Panc1 (cell line): ENCODE results near the gene MVK. TPM values are rescaled to one million over a fixed set of nuclear protein-coding genes. Genes with fewer than 3 reads are reported as not detected.

ENCODE experiments used
- ATAC-seq: fragments of 200-7000 bp; cut with Tn5 transposase; 2 replicates; pipeline ENCODE4 v1.9.1; 2020; ENCODE audit warnings: mild to moderate bottlenecking, moderate library complexity
- BruUV-seq: library from RNA; stranded (reverse); fragments of 400-500 nt; replicated peaks from 2 replicates; lab custom pipeline; 2021; lab: Mats Ljungman, UMichigan
- CTCF ChIA-PET: fragments of 300-600 bp; sonication (Branson Sonifier 250); formaldehyde crosslinking; loops from one replicate; lab custom pipeline; 2022; ENCODE audit warnings: antibody characterized with exemption; lab: Charles Lee
- POLR2A ChIA-PET: fragments of 300-600 bp; sonication (Branson Sonifier 250); formaldehyde crosslinking; loops from one replicate; lab custom pipeline; 2022; ENCODE audit warnings: antibody characterized with exemption; lab: Charles Lee
- DNase-seq: peaks from one replicate; pipeline ENCODE4 v3.0.0-alpha.2; 2010; ENCODE audit warnings: low read depth, low spot score
- H3K27ac ChIP-seq: 2 replicates; pipeline ENCODE4 v1.5.1; 2011; ENCODE audit warnings: mild to moderate bottlenecking, low read length, inconsistent platforms
- H3K27me3 ChIP-seq: fragments of 200-500 bp; sonication (Bioruptor generic); 2 replicates; pipeline ENCODE4 v1.6.0; 2014; ENCODE audit warnings: low read length, inconsistent platforms; ENCODE audit not compliant: control insufficient read depth, insufficient read depth
- H3K36me3 ChIP-seq: fragments of 200-500 bp; sonication (Bioruptor generic); 2 replicates; pipeline ENCODE4 v1.5.1; 2014; ENCODE audit warnings: inconsistent platforms, mild to moderate bottlenecking, low read length, moderate library complexity; ENCODE audit not compliant: control insufficient read depth, insufficient read depth
- H3K4me1 ChIP-seq: 2 replicates; pipeline ENCODE4 v1.5.1; 2011; ENCODE audit warnings: inconsistent platforms, mild to moderate bottlenecking, low read length, moderate library complexity; ENCODE audit not compliant: control insufficient read depth, insufficient read depth
- H3K4me3 ChIP-seq, 2 experiments: 2 replicates each; pipeline ENCODE4 v1.5.1; 2011 to 2012; ENCODE audit warnings: low read depth in 2 of 2, low read length in 2 of 2, mild to moderate bottlenecking in 2 of 2, inconsistent platforms in 1 of 2, moderate library complexity in 1 of 2
- H3K9me3 ChIP-seq: fragments of 200-500 bp; sonication (Bioruptor generic); 2 replicates; pipeline ENCODE4 v1.5.1; 2014; ENCODE audit warnings: low read depth, mild to moderate bottlenecking, inconsistent platforms, low read length, moderate library complexity; ENCODE audit not compliant: control insufficient read depth, insufficient read depth
- POLR2AphosphoS5 ChIP-seq: IDR thresholded peaks from 2 replicates; pipeline ENCODE4 v1.6.1; 2012; ENCODE audit warnings: mild to moderate bottlenecking, low read depth, low read length, moderate library complexity
- SIN3A ChIP-seq: IDR thresholded peaks from 2 replicates; pipeline ENCODE4 v1.6.1; 2012; ENCODE audit warnings: low read depth, mild to moderate bottlenecking, low read length, moderate library complexity, borderline replicate concordance; ENCODE audit not compliant: insufficient read depth
- TCF7L2 ChIP-seq: IDR thresholded peaks from 2 replicates; pipeline ENCODE4 v1.6.1; 2011; ENCODE audit warnings: mild to moderate bottlenecking, low read depth, low read length, inconsistent platforms
- in situ Hi-C: cut with HindIII; loops from 2 replicates; pipeline ENCODE4 v1.10.0; 2016; ENCODE audit warnings: low sequenced_read_pairs, low pct_unique_long_range_greater_than_20kb
- intact Hi-C: fragments of 100-400 bp; cut with micrococcal nuclease; formaldehyde crosslinking; loops from one replicate; pipeline ENCODE4 v1.10.0; 2022; ENCODE audit not compliant: unreplicated experiment
- total RNA-seq: library from RNA; stranded (reverse); gene quantifications from one replicate; pipeline ENCODE4 v1.2.1, GENCODE V29; 2021; ENCODE audit not compliant: unreplicated experiment
- TF ChIP-seq, protein P1 (sequence below): fragments of 450-650 bp; IDR thresholded peaks from 2 replicates; pipeline ENCODE4 v1.5.1; 2017; ENCODE audit warnings: mild to moderate bottlenecking
- TF ChIP-seq, protein P2 (sequence below), 2 experiments: IDR thresholded peaks; 2 replicates each; pipeline ENCODE4 v1.6.1; 2011 to 2012; ENCODE audit warnings: low read depth in 2 of 2, control low read depth in 1 of 2, low read length in 1 of 2, mild to moderate bottlenecking in 1 of 2, moderate library complexity in 1 of 2; ENCODE audit not compliant: insufficient read depth in 1 of 2

The MVK gene
- total RNA-seq, 1 experiment from 2014 or later = 41.6 TPM

DNA sequence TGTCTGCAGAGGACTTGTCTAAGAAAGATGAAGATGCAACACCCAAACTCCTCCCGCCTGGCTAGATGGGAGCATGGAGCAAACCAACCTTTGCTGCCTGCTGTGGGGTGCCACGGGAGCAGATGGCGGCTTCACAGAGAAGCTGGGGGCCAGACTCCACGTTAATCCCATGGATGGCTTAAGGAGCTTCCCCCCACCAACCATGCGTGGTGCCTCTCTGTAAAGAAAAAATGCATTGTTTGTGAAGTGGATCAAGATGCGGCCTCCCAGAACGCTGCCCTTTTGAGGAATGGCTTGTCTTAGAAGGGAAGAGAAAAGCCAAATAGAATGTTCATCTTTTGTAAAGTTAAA is 15.6 kb downstream of the MVK start:
- TF ChIP-seq TCF7L2 = no peak
- TF ChIP-seq, protein P1, sequence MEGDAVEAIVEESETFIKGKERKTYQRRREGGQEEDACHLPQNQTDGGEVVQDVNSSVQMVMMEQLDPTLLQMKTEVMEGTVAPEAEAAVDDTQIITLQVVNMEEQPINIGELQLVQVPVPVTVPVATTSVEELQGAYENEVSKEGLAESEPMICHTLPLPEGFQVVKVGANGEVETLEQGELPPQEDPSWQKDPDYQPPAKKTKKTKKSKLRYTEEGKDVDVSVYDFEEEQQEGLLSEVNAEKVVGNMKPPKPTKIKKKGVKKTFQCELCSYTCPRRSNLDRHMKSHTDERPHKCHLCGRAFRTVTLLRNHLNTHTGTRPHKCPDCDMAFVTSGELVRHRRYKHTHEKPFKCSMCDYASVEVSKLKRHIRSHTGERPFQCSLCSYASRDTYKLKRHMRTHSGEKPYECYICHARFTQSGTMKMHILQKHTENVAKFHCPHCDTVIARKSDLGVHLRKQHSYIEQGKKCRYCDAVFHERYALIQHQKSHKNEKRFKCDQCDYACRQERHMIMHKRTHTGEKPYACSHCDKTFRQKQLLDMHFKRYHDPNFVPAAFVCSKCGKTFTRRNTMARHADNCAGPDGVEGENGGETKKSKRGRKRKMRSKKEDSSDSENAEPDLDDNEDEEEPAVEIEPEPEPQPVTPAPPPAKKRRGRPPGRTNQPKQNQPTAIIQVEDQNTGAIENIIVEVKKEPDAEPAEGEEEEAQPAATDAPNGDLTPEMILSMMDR = no peak
- no peak for TF ChIP-seq POLR2AphosphoS5
- no peak for TF ChIP-seq SIN3A
- TF ChIP-seq, protein P2, sequence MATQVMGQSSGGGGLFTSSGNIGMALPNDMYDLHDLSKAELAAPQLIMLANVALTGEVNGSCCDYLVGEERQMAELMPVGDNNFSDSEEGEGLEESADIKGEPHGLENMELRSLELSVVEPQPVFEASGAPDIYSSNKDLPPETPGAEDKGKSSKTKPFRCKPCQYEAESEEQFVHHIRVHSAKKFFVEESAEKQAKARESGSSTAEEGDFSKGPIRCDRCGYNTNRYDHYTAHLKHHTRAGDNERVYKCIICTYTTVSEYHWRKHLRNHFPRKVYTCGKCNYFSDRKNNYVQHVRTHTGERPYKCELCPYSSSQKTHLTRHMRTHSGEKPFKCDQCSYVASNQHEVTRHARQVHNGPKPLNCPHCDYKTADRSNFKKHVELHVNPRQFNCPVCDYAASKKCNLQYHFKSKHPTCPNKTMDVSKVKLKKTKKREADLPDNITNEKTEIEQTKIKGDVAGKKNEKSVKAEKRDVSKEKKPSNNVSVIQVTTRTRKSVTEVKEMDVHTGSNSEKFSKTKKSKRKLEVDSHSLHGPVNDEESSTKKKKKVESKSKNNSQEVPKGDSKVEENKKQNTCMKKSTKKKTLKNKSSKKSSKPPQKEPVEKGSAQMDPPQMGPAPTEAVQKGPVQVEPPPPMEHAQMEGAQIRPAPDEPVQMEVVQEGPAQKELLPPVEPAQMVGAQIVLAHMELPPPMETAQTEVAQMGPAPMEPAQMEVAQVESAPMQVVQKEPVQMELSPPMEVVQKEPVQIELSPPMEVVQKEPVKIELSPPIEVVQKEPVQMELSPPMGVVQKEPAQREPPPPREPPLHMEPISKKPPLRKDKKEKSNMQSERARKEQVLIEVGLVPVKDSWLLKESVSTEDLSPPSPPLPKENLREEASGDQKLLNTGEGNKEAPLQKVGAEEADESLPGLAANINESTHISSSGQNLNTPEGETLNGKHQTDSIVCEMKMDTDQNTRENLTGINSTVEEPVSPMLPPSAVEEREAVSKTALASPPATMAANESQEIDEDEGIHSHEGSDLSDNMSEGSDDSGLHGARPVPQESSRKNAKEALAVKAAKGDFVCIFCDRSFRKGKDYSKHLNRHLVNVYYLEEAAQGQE (IDR thresholded peaks at IDR 0.05; ENCODE audit: insufficient read depth in 1 of 2, low read depth in 2 of 2, low read length in 1 of 2) = no peak
- Histone ChIP-seq H3K4me1 (no peaks in the 10 kb centered on the region), H3K4me3 (no peak overlapping the region), H3K27me3 (no peaks in the 10 kb centered on the region), H3K36me3 (no peaks in the 10 kb centered on the region), H3K27ac (no peak overlapping the region), H3K9me3 (no peaks in the 10 kb centered on the region)
- CTCF ChIA-PET = no interaction called here
- BruUV-seq = no TSS peak
- POLR2A ChIA-PET = no interaction called here
- DNase-seq = no peak
- no peak for ATAC-seq
- in situ Hi-C loops (no loop called here), intact Hi-C loops (no loop called here)

GRCh38 chr12:109589691-109590245 is 16.2 kb downstream of the MVK start:
- Histone ChIP-seq H3K27me3 (no peaks in the 10 kb centered on the region), H3K4me3 (no peak overlapping the region), H3K36me3 (no peaks in the 10 kb centered on the region), H3K4me1 (no peaks in the 10 kb centered on the region), H3K9me3 (no peaks in the 10 kb centered on the region), H3K27ac (no peak overlapping the region)
- no peak for ATAC-seq
- ChIA-PET POLR2A (no interaction called here), CTCF (interaction anchor here (0.6 kb wide), 1 partner anchor 262 kb away, joined by 9 read pairs; no protein-coding TSS in a partner anchor)
- no TSS peak for BruUV-seq
- in situ Hi-C loops = no loop called here
- intact Hi-C loops = loop anchor here (10.0 kb wide), 1 partner anchor 125 kb away; the partner anchor contains the start of gene FAM222A
- DNase-seq = no peak
- TF ChIP-seq, protein P1 = no peak
- TF ChIP-seq, protein P2 (IDR thresholded peaks at IDR 0.05; ENCODE audit: insufficient read depth in 1 of 2, low read depth in 2 of 2, low read length in 1 of 2) = no peak
- TF ChIP-seq POLR2AphosphoS5 = no peak
- no peak for TF ChIP-seq TCF7L2
